GM12892 (cell line): ENCODE measurements around the gene KCNG2.

ENCODE experiments used
- POLR2A ChIP-seq: IDR thresholded peaks from 2 replicates; pipeline ENCODE4 v1.6.1; 2011; ENCODE audit warnings: low read depth, low read length, control low read depth
- POLR2AphosphoS5 ChIP-seq: IDR thresholded peaks from 2 replicates; pipeline ENCODE4 v1.6.1; 2011; ENCODE audit warnings: low read depth, low read length, control low read depth
- TAF1 ChIP-seq: IDR thresholded peaks from 2 replicates; pipeline ENCODE4 v1.6.1; 2011; ENCODE audit warnings: low read depth, mild to moderate bottlenecking, control low read depth, low read length, borderline replicate concordance

- no peak for TF ChIP-seq POLR2A
- no peak for TF ChIP-seq POLR2AphosphoS5
- TF ChIP-seq TAF1 = no peak
These were observed 136.8 kb downstream of the KCNG2 start for GRCh38 chr18:79934311-79935097.
